Stimulated activated CD4-positive, alpha-beta T cell treated with anti-CD3 and anti-CD28 coated beads, Interleukin-4, amount 100 ng/mL, for 48 hours (primary cell): Measurements from ENCODE around the gene MACROD2.

ENCODE experiments used
- DNase-seq, 2 donors: peaks; one replicate each; pipeline ENCODE4 v3.0.0-alpha.2; 2020; ENCODE audit warnings: low read depth in 2 of 2

Gene MACROD2

DNA sequence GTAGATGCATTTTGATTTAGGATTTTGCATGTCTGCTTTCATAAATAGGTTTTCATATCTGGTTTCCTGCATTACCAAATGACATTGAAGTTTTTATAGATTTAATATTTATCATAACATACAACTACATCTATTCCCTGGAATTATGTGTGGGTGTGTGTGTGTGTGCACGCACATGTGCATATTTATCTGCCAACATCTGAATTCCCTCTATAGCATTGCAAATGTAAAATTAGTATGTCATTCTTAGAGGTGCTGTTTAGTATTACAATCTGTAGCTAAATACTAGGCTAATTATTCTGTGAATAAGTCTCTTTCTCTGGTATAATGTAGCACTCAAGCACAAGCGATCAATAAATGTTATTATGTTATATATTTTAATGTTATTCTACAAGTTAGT is 820.0 kb downstream of the MACROD2 start:
- DNase-seq, result no peak

DNA sequence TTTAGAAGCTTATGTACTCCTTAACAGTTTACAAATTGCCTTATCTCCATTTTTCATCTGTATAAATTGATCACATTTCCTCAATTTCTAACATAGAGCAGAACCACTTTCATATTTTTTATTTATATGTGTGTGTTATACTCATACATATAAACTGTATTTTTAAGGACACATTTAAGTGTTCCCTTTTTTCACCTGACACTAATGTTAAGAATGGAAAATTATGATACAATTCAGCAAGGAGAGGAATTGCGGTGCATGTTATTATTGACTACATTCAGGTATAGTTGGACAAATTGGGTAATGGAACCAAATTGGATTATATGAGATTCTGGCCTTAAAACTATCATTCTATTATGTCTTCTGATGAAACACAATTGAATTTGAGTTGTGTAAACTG is 821.2 kb downstream of the MACROD2 start:
- DNase-seq, result no peak

DNA sequence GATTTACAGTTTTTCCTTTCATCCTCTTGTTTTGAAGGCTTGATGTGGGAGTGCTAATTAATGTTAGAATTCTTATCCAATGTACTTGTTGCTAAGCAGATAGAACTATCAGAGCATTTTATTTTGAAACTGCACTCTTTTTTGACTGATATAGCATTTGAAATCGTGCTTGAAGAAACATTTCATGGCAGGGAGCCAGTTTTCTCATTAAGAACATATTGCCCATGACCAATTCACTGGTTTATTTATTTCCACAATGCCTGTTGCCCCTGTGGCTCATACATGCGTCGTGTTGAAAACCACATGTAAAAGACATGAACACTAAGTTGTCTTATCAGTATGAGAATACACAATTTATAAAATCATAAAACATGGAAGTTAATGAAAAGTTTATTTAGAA is 821.8 kb downstream of the MACROD2 start:
- DNase-seq, result no peak

DNA sequence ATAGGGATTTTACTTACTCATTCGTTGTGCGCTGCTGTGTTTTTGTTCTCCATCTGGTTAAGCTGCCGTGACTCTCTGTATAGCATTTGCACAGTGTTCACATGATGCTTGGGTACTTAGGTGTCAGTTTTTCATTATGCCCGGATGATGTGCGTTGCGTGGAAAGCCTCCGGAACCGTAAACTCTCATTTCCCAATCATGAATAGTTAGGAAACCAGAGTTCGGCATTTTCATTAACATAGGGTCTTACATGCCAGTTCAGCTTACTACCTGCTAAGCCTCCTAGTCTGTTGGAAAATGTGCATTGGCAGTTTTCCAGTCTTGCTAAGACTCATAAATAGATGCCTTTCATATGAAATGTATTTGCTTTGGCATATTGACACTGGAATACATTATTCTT is 825.5 kb downstream of the MACROD2 start:
- DNase-seq, result no peak

DNA sequence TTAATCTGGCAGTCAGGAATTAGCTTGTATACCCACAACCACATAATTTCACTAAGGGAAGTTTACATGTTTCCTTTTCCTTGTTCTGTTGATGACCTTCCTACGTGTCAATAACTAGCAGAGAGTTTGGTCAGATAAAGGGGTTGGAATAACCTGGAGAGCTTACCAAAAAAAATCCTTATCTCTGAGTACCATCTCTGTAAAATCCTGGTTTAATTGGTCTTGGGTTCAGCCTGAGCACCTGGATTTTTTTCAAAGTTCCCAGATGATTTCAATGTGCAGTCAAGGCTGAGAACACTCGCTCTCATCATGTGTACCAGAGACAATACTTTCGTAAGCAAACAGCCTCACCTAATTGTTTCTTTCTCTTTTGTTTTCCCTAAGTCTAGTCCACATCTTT is 825.9 kb downstream of the MACROD2 start:
- DNase-seq, result no peak

DNA sequence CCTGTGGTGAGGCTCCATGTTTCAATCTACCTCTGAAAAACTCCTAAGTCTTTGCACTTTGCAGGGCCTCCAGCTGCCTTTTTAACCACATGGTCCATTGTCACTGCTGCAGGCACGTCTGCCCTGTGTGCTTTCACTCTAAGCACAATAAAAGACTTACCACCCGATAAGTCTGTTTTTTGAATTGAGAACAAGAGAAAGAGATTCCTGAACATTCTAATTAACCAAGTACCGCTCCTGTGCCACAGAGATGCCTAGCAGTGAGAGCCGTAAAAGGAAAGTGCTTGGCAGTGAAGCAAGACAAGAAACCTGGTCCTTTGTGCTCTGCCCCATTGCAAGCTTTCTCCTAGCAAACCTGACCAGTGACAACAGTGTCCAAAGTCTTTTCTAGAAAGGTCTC is 829.7 kb downstream of the MACROD2 start:
- DNase-seq, result no peak

DNA sequence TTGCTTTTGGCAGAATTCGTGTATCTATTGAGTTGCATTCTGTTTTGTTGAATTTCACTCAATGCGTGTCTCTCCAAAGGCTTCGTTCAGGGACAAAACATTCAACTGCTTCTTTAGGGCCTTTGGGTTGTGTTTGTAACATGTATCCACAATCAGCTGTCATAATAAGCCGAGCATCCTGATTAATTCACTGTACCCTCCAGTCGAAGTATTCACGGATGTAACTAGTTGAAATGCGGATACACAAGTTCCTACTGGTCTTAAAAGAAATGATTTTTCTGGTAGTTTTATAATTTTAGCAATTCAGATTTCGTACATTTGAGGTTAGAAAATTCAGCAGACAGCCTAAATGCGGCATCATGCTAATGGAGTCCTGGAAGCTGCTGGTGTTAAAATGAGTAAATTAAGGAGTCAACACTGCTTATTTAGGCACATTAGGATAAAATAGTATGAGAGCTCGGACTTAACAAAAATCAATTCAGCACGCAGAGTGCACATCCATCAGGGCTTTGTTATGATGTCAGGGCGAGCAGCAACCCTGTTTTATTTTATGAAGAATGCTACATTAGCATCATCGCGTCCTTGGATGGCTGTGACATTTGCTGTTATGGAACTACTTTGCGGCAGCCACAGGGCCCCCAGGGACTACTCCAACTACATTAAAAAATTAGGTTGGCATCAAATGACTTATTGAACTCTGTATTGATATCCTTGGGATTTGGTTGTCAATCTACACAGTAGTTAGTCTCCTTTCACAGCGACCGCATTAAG is 831.4 kb downstream of the MACROD2 start:
- DNase-seq, result no peak

DNA sequence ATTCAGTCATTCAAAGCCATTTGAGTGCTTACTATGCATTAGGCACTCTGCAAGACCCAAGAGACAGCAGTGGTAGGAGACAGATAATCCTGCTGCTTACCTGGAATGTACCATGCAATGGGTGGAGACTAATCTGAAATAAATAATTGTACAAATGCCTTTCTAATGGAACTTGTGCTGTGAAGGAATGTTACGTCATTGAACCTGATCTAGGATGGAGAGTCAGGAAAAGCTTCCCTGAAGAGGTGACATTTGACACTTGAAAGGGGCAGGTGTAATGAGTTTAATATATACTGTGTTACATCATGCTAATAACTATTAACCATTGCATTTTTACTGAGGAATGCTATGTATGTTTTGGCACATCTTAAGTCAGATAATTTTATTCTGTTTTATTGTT is 833.1 kb downstream of the MACROD2 start:
- no peak for DNase-seq

DNA sequence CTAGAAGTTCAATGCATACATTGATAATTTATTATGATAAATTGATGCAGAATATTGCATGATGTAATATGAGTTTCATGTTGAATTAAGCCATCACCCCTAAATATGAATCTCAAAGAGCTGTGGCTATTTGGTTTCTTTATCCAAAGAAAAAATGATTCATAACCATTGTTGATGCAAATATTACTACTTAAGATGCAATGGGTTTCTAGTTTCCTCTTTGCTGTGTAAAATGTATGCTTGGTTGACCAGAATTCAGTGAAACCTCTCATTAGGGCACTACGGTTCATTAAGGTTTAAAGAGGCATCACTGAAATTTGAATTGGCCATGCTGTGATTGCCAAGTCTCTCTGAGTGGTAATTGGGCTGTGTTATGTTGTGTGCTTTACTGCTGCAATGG is 834.6 kb downstream of the MACROD2 start:
- no peak for DNase-seq

DNA sequence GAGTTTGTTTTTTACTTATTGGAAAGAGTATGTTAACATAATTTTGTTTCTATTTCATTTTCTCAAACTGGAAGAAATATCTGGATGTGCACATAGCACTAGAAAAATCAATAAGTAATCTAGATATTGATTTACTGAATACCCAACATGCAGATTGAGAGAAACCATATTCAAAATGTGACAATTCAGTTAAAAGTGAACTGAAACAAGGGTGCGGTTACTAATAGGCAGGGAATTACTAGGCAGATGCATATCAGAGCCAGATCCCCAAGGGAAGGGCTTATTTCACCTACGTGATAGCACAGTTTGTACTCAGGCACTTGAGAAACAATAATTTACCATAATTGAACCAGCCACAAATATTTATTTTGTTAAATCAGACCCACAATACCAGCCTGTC is 835.1 kb downstream of the MACROD2 start:
- no peak for DNase-seq

DNA sequence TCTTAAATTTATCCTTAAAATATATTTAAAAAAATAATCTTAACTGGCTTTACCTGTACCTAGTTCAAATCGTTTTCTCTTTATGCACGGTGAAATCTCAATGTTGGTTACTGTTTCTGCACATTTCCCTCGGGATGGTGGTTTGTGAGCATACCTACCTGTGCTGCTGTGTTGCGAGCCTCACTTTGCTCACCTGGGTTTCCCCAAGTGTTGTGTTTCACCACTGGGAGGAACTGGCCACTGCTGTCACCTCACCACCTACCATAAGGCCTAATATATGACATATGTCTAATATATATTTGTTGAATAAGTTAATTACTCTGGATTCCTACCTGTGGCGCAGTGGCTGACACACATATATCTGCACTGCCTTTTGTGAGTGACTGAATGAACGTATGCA is 835.6 kb downstream of the MACROD2 start:
- DNase-seq, result no peak

DNA sequence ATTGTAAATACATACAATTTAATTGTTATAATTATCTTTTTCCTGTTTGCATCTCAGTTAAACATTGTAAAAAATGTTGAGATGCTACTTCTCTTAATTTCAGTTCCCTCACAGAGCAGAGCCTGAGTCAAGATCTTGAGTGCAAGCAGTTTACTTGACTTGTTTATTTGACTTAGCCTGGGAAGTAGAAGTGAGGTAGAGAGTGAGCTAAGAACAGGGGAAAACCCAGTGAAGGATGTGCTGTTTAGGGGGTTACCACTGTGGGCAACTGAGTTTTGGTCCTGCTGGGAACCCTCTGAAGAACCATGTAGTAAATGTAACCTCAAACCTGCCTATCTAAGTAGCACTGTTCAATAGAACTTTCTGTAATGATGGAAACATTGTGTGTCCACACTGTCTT is 837.3 kb downstream of the MACROD2 start:
- no peak for DNase-seq

DNA sequence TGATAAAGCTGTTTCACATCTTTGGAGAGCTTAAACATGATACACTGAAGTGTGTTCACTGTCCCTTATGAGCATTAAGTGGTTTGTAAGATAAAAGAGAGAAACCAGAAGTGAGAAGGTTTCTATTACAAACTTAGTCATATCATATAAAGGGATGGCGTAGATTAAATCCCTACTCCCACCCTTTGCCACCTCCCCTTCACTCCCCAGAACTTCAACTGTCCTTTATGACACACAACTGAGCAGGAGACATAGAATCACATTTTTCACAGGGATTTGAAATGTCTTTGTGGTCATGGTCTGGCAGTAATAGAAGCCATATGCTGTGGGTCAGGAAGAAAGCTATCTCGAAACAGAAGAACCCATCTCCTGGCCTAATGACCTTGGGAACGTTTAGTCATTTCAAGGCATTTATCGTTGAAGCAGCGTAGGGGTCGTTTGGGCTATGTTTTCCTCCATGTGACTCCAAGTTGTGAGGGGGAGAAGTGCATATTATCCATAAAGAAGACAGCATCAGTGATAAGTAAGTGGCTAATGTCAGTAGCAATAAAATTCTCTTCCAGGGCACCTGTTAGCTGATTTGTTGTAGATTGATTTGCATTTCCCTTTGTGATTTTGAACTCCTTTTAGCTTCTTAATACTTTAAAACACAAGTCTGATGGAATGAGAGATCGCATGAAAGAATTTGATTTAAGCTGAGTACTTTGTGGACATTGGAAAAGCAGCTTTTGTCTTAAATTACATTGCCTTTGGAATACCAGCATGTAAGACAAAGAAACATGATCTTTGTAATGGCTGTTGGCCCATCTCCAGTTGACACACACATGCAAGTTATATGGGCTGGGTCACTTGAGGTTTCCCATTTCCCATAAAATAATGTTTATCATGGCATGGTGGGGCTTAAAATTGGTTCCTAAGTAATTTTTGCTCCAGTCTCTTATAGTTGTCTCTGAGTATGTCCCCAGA is 843.6 kb downstream of the MACROD2 start:
- DNase-seq, result no peak

DNA sequence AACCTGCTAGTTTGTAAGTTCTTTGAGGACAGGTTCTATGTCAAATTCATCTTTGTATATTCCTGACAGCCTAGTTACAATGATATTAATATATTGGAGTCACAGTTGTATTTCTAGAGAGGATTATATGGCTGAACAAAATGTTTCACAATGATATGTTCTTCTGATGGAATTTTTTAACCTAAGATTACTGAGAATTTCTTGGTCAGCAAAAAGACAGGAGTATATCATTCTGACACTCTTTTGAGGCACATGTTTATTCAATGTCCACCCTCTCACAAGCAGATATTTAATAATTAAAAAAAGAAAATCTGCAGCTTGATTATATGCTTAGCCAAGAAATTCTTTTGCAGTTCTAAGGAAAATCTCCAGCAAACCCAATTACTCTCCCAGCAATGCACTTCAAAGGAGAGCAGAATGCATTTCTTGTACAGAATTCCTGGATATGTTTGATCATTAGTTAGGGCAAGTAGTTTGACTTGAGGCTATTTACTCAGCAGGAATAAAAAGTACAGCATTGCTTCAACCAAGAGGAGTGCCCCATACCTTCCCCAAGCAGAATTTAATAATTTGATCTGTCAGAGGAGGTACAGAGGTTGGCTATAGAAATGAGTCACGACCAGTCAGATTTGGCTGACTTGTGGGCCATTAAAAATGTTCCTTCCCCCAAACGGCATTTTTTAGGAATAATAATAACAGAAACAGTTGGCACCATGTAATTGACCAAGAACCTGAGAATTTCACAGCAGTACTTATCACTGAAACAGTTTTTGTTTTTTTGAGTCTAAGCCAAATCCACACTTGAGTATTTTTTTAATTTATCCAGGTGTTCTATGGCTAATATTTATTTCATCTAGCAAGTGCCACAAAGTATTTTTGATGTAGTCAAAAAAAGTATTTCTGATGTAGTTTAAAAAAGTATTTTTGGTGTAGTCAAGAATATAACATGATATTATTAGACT is 850.2 kb downstream of the MACROD2 start:
- DNase-seq, result no peak

DNA sequence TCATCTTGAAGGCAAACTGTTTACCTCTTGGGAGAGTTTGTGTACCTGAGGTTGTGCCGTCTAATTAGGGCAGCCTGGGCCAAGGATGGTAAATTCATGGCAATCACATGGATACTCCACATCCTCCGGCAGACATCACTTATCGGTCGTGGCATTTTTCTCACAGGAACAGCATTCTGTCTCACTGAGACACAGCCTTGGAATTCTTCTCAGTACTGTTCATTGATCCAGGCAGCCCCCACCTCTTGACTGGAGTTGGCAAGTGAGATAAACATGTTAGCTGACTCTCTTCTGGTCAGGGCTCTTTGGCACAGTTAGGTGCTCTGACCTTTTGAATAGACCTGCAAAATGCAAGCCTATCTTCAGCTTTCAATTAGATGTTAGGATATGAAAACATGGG is 853.5 kb downstream of the MACROD2 start:
- no peak for DNase-seq

DNA sequence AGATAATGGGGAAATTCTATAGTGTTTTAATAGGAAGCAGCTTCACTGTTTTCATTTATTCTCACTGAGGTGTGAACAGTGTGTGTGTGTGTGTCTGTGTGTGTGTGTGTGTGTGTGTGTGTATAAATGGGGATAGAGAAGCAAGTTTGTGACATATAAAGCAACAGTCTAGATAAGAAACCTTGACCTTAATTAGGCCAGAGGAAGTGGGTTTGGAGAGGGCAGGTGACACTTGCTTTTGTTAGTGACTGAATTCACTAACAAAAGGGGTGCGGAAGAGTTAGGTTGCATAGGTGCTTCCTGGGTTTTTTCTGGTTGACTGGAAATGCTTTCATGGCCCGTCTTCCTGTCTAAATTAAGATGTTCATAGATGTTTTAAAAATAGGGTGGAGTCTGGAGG is 857.8 kb downstream of the MACROD2 start:
- DNase-seq, result no peak

DNA sequence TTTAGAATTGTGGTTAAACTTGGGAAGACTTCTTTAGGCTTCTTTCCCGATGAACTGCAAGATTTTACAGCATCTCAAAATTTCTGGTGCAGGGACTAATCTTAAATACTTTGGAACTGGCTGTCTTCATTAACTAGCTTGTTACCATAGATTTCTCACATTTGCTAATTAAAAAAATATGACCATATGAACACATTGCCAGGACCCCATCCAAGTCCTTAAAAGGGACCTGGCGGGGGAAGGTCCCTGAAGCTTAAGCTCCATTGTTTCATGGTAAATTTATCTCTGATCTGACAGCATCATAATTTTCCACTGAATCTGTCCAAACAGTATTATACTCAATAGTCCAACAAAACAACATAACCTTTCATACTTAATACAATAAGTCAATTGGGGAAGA is 859.9 kb downstream of the MACROD2 start:
- no peak for DNase-seq

DNA sequence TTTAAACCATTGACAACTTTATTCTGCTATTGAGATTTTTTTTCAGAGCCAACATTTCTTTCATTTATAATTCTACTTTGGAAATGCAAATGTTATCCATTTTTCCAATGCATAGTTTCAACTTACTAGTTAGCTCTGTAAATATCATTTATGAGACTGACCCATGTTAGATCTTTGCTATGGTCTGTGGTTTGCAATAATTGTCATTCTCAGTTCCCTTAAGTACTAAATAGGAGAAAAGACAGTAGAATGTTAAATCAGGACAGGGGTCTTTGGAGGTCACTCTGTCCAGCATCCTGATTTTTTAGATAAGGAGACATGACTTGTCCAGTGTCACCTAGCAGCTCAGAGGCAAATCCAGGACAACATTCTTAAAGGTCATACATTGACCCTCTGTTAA is 864.3 kb downstream of the MACROD2 start:
- DNase-seq, result no peak

DNA sequence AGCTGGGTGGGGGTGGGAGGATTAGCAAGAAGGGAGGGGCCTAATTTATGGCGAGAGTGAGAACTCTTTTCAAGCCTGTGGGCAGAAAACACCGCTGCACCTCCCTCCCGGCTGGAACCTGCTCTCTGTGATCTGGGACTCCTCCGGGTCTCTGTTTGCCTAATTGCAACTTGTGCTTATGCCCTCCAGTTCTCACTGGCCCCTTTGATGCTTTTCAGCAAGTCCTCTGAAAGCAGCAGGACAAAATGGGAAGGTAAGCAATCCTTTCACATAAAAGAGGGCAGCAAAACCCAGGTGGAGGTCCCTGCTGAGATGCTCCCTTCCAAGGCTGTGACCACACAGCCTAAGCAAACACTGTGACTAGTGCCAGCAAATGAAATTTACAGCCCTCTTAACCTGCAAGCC is 865.1 kb downstream of the MACROD2 start:
- no peak for DNase-seq

DNA sequence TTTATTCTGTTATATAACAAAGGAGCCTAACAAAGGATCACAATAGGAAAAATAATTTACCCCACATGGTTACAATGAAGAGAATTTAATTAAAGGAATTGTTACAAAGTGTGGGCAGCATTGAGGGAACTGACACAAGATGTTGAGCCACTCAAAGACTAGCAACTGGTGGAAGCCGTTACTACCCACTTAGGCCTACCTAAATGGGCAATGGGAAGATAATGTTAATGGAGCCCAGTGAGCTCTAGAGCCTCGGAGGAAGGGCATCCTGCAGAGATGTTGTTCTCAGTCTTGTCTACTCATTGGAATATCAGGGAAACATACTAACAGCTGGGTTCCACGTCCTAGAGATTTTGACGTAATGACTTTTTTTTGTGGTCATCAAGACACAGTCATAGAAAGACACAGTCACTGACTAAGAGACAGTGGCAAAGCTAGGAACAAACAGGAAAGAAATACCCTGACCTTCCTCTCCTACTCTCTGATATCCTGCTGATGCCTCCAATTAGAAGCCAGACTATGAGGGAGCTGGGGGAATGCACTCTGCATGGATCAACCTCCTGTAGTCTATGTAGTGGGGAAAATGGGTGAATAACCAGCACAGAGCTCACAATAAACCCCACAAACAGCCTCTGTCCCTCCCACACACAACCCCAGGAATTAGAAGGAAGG is 865.8 kb downstream of the MACROD2 start:
- DNase-seq, result no peak

DNA sequence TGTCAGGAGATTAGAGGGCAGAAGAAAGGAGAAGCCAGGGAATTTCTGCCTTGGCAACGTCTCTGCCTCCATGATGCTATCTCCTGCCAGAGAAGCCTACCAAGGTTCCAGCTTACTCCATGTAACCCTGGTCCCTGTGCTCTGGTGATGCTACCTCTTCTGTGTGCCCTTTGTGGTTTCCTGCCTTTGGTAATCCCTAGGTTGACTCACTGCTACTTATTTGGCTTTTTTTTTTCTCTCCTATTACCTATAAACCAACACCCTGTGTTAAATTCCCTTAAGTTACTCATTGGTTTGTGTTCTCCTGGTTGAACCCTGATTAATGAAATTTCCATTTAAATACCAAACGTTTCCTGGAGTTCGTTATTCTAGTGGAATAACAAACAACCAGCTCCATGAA is 869.9 kb downstream of the MACROD2 start:
- no peak for DNase-seq
